ENCODE results near the gene CNGA2. TPM values are rescaled to one million over a fixed set of nuclear protein-coding genes. Genes with fewer than 3 reads are reported as not detected.

CNGA2 gene
- total RNA-seq, 2 donors from 2014 or later = not detected

GRCh38 chrX:151727346-151727745 lies 7.2 kb upstream of the CNGA2 start:
- intact Hi-C loops (cut with DNase I) = no loop called here
- Histone ChIP-seq H3K4me1 (no peaks in the 10 kb centered on the region), H3K9me3 (no peaks in the 10 kb centered on the region), H3K9ac (ENCODE audit: low read depth in 2 of 2, low read length in 2 of 2) (no peak overlapping the region), H3K36me3 (no peaks in the 10 kb centered on the region), H3K27me3 (no peaks in the 10 kb centered on the region), H3K4me3 (no peak overlapping the region), H3K27ac (no peak overlapping the region)
- TF ChIP-seq, protein P1, sequence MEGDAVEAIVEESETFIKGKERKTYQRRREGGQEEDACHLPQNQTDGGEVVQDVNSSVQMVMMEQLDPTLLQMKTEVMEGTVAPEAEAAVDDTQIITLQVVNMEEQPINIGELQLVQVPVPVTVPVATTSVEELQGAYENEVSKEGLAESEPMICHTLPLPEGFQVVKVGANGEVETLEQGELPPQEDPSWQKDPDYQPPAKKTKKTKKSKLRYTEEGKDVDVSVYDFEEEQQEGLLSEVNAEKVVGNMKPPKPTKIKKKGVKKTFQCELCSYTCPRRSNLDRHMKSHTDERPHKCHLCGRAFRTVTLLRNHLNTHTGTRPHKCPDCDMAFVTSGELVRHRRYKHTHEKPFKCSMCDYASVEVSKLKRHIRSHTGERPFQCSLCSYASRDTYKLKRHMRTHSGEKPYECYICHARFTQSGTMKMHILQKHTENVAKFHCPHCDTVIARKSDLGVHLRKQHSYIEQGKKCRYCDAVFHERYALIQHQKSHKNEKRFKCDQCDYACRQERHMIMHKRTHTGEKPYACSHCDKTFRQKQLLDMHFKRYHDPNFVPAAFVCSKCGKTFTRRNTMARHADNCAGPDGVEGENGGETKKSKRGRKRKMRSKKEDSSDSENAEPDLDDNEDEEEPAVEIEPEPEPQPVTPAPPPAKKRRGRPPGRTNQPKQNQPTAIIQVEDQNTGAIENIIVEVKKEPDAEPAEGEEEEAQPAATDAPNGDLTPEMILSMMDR (IDR thresholded peaks at IDR 0.05) = no peak
- DNase-seq = no peak

GRCh38 chrX:151729056-151729725 lies 5.4 kb upstream of the CNGA2 start:
- no peak for DNase-seq
- intact Hi-C loops (cut with DNase I) = no loop called here

GRCh38 chrX:151735219-151735618 lies 673 bp downstream of the CNGA2 start:
- no peak for DNase-seq
- no peak overlapping the region for H3K4me3 ChIP-seq
- no peak overlapping the region for H3K27ac ChIP-seq
- H3K36me3 ChIP-seq = no peaks in the 10 kb centered on the region
- H3K9ac ChIP-seq (ENCODE audit: low read depth in 2 of 2, low read length in 2 of 2) = no peak overlapping the region
- no peaks in the 10 kb centered on the region for H3K4me1 ChIP-seq
- no peaks in the 10 kb centered on the region for H3K27me3 ChIP-seq
- TF ChIP-seq, protein P1 (IDR thresholded peaks at IDR 0.05) = no peak
- intact Hi-C loops (cut with DNase I) = no loop called here
- no peaks in the 10 kb centered on the region for H3K9me3 ChIP-seq

More at GRCh38 chrX:151729056-151729725, 5.4 kb upstream of the CNGA2 start:
- H3K4me3 ChIP-seq = no peak overlapping the region
- TF ChIP-seq, protein P1 (IDR thresholded peaks at IDR 0.05) = no peak
- no peaks in the 10 kb centered on the region for H3K9me3 ChIP-seq
- no peaks in the 10 kb centered on the region for H3K27me3 ChIP-seq
- no peak overlapping the region for H3K9ac ChIP-seq (ENCODE audit: low read depth in 2 of 2, low read length in 2 of 2)
- H3K36me3 ChIP-seq = no peaks in the 10 kb centered on the region
- no peaks in the 10 kb centered on the region for H3K4me1 ChIP-seq
- H3K27ac ChIP-seq = no peak overlapping the region

- no peaks in the 10 kb centered on the region for H3K36me3 ChIP-seq
- H3K9ac ChIP-seq (ENCODE audit: low read depth in 2 of 2, low read length in 2 of 2) = no peak overlapping the region
- intact Hi-C loops (cut with DNase I) = no loop called here
- no peak overlapping the region for H3K27ac ChIP-seq
- no peaks in the 10 kb centered on the region for H3K9me3 ChIP-seq
- no peaks in the 10 kb centered on the region for H3K27me3 ChIP-seq
- TF ChIP-seq, protein P1 (IDR thresholded peaks at IDR 0.05) = no peak
- DNase-seq = no peak
- no peak overlapping the region for H3K4me3 ChIP-seq
- no peaks in the 10 kb centered on the region for H3K4me1 ChIP-seq
These were observed 2.1 kb downstream of the CNGA2 start for GRCh38 chrX:151736685-151737084.

DNA sequence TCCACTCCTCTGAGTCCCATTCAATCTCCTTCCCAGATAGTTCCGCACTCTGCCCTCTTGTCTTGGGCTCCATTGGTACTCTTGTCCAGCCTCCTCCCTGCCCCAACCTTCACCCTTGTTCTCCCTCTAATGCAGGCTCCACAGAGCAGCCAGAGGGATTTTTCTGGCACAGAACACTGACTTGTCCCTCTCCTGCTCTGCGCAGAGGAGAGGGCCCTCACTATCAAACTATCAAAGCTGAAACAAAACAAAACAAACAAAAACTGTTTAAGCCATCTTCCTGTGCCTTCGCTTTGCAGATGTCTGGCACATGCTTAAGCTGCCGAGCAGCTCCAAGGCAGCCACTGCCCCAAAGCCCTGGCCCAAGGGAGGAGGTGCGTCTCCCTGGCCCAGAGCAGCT lies 2.9 kb downstream of the CNGA2 start:
- H3K9ac ChIP-seq (ENCODE audit: low read depth in 2 of 2, low read length in 2 of 2) = no peak overlapping the region
- H3K9me3 ChIP-seq = no peaks in the 10 kb centered on the region
- H3K36me3 ChIP-seq = no peaks in the 10 kb centered on the region
- no peak overlapping the region for H3K4me3 ChIP-seq
- intact Hi-C loops (cut with DNase I) = no loop called here
- H3K27me3 ChIP-seq = no peaks in the 10 kb centered on the region
- TF ChIP-seq, protein P1 (IDR thresholded peaks at IDR 0.05) = no peak
- no peaks in the 10 kb centered on the region for H3K4me1 ChIP-seq
- DNase-seq = no peak
- H3K27ac ChIP-seq = no peak overlapping the region
